ENCODE data around the gene PRSS12.
"Not testable (repeated sequence)": the region's sequence is repeated elsewhere in the genome, so short reads cannot be mapped to it uniquely, and the experiment has no call there.

The PRSS12 gene

GRCh38 chr4:118322831-118323502, 29.8 kb downstream of the PRSS12 start:
- DNase-seq: no peak

GRCh38 chr4:118318931-118319330, 33.9 kb downstream of the PRSS12 start:
- no peak for DNase-seq

- DNase-seq: no peak
Measured at GRCh38 chr4:118317691-118318090, 35.1 kb downstream of the PRSS12 start.

GRCh38 chr4:118314221-118314620, 38.6 kb downstream of the PRSS12 start:
- no peak for DNase-seq

- DNase-seq: no peak
Measured at GRCh38 chr4:118313098-118313497, 39.7 kb downstream of the PRSS12 start.

GRCh38 chr4:118308306-118309030, 44.3 kb downstream of the PRSS12 start:
- DNase-seq: no peak

GRCh38 chr4:118307643-118308042, 45.2 kb downstream of the PRSS12 start:
- no peak for DNase-seq

- not testable (repeated sequence) for DNase-seq
Measured at GRCh38 chr4:118299619-118300018, 53.2 kb downstream of the PRSS12 start.

- no peak for DNase-seq
Measured at GRCh38 chr4:118296729-118297128, 56.1 kb downstream of the PRSS12 start.

- DNase-seq: no peak
Measured at GRCh38 chr4:118290951-118291350, 61.9 kb downstream of the PRSS12 start.

- DNase-seq: no peak
Measured at GRCh38 chr4:118289794-118290193, 63.0 kb downstream of the PRSS12 start.

GRCh38 chr4:118287711-118288451, 64.9 kb downstream of the PRSS12 start:
- DNase-seq: no peak

- DNase-seq: no peak
Measured at GRCh38 chr4:118286685-118287084, 66.1 kb downstream of the PRSS12 start.

GRCh38 chr4:118285931-118286330, 66.9 kb downstream of the PRSS12 start:
- DNase-seq: no peak

GRCh38 chr4:118284169-118284568, 68.6 kb downstream of the PRSS12 start:
- no peak for DNase-seq

GRCh38 chr4:118282692-118283091, 70.1 kb downstream of the PRSS12 start:
- DNase-seq: no peak

GRCh38 chr4:118281611-118282442, 71.0 kb downstream of the PRSS12 start:
- DNase-seq: no peak

GRCh38 chr4:118280501-118281218, 72.1 kb downstream of the PRSS12 start:
- DNase-seq: peak; percentile 30

- no peak for DNase-seq
Measured at GRCh38 chr4:118279920-118280432, 72.8 kb downstream of the PRSS12 start.

GRCh38 chr4:118279328-118279727, 73.5 kb downstream of the PRSS12 start:
- no peak for DNase-seq

- peak; percentile 99 for DNase-seq
Measured at GRCh38 chr4:118278473-118279274, 74.1 kb downstream of the PRSS12 start.

All from activated T-cell treated with anti-CD3 and anti-CD28 coated beads for 4 hours (primary cell).